Measurements from ENCODE around the gene UBE2QL1. TPM values are rescaled to one million over a fixed set of nuclear protein-coding genes. Genes with fewer than 3 reads are reported as not detected.
"Not testable (repeated sequence)": the region's sequence is repeated elsewhere in the genome, so short reads cannot be mapped to it uniquely, and the experiment has no call there.

Gene UBE2QL1
- total RNA-seq, 6 donors from 2014 or later, result 0.09 to 0.10 TPM; not detected in 4

DNA sequence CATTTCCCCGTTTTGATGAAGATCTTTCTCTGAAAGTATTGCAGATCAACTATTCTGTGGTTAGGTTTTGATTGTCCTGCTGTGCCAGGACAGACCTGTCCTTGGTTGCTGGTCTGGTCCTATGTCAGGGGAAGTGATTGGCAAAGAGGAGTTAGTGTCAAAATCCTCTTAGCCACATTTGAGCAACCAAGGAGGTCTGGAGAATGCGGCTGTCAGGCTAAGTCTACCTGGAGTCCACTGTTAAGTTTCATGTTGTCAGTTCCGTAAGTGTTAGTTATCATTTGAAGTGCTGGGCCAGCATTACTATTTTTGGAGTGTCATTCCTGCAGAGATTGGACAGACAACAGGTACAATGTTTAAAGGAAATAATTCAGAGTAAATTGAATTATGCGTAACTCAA, 62.3 kb downstream of the UBE2QL1 start:
- DNase-seq, result no peak
- Histone ChIP-seq H3K9me3 (no peaks in the 10 kb centered on the region), H3K27ac (no peak overlapping the region), H3K4me3 (no peak overlapping the region), H3K27me3 (no peaks in the 10 kb centered on the region), H3K4me1 (no peaks in the 10 kb centered on the region), H3K36me3 (no peaks in the 10 kb centered on the region)
- WGBS, 2 donors, result 91 to 92% methylated on average over 4 of the region's 4 CpGs
- ATAC-seq (ENCODE audit: low FRiP score in 2 of 2), result no peak
- TF ChIP-seq POLR2A (IDR thresholded peaks at IDR 0.05), result no peak

DNA sequence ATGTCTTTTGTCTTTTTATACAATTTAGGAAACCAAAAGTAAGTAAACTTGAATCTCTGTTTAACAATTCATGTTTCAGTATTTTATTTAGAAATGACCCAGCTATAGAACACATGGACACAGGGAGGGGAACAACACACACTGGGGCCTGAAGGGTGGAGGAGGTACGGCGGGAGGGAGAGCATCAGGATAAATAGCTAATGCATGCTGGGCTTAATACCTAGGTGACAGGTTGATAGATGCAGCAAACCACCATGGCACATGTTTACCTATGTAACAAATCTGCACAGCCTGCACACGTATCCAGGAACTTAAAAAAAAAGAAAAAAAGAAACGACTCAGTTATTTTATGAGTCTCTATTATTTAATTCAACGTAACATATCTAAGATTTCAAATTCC, 67.2 kb downstream of the UBE2QL1 start:
- WGBS, 2 donors, result 55 to 64% methylated on average over 5 of the region's 5 CpGs
- not testable (repeated sequence) for H3K27me3 ChIP-seq; H3K4me1 ChIP-seq; ATAC-seq (ENCODE audit: low FRiP score in 2 of 2); DNase-seq; H3K36me3 ChIP-seq; H3K9me3 ChIP-seq; H3K27ac ChIP-seq; H3K4me3 ChIP-seq

DNA sequence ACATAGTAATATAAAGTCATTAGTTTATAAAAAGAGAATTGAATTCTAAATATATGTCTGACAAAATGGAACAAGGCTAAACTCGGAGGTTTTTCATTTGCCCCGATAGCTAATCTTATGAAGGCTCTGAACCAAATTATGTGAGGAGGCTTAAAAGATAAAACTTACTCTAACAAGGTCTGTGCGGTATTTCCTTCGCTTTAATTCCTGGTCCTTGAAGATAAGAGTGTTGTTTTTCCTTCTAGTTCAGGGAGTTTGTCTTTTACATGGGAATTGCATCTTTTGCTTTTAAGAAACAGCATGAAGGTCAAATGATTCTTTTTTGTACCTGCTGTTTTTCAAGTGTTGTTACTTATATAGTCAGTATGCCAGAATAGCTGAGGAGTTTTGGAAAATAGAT, 68.2 kb downstream of the UBE2QL1 start:
- Histone ChIP-seq H3K36me3 (no peaks in the 10 kb centered on the region), H3K27ac (no peak overlapping the region), H3K4me1 (no peaks in the 10 kb centered on the region), H3K27me3 (no peaks in the 10 kb centered on the region), H3K4me3 (no peak overlapping the region), H3K9me3 (no peaks in the 10 kb centered on the region)
- no peak for TF ChIP-seq POLR2A (IDR thresholded peaks at IDR 0.05)
- TF ChIP-seq POLR2AphosphoS5 (IDR thresholded peaks at IDR 0.05), result no peak
- TF ChIP-seq EP300 (IDR thresholded peaks at IDR 0.05), result no peak
- TF ChIP-seq, protein P1, sequence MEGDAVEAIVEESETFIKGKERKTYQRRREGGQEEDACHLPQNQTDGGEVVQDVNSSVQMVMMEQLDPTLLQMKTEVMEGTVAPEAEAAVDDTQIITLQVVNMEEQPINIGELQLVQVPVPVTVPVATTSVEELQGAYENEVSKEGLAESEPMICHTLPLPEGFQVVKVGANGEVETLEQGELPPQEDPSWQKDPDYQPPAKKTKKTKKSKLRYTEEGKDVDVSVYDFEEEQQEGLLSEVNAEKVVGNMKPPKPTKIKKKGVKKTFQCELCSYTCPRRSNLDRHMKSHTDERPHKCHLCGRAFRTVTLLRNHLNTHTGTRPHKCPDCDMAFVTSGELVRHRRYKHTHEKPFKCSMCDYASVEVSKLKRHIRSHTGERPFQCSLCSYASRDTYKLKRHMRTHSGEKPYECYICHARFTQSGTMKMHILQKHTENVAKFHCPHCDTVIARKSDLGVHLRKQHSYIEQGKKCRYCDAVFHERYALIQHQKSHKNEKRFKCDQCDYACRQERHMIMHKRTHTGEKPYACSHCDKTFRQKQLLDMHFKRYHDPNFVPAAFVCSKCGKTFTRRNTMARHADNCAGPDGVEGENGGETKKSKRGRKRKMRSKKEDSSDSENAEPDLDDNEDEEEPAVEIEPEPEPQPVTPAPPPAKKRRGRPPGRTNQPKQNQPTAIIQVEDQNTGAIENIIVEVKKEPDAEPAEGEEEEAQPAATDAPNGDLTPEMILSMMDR (IDR thresholded peaks at IDR 0.05), result no peak
- ATAC-seq (ENCODE audit: low FRiP score in 2 of 2) (no peak), DNase-seq (no peak)
- 64 to 75% methylated on average over 4 of the region's 4 CpGs for WGBS, 2 donors

DNA sequence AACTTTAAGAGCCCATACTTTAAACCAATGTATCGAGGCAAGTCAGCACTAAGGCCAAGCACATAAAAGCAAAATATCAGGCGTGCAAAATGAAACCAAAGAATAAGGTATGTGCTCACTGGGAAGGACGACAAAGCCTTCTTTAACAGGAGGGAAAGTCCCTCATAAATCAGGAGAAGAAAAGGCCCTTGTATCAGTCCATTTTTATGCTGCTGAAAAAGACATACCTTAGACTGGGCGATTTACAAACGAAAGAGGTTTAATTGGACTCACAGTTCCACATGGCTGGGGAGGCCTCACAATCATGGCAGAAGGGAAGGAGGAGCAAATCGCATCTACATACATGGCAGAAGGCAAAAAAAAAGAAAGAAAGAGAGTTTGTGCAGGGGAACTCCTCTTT, 68.9 kb downstream of the UBE2QL1 start:
- Histone ChIP-seq H3K4me1 (no peaks in the 10 kb centered on the region), H3K9me3 (no peaks in the 10 kb centered on the region), H3K4me3 (no peak overlapping the region), H3K27me3 (no peaks in the 10 kb centered on the region), H3K36me3 (no peaks in the 10 kb centered on the region), H3K27ac (no peak overlapping the region)
- DNase-seq (no peak), ATAC-seq (ENCODE audit: low FRiP score in 2 of 2) (no peak)
- TF ChIP-seq POLR2AphosphoS5 (IDR thresholded peaks at IDR 0.05), result no peak
- TF ChIP-seq, protein P1 (IDR thresholded peaks at IDR 0.05), result no peak
- TF ChIP-seq EP300 (IDR thresholded peaks at IDR 0.05), result no peak
- no peak for TF ChIP-seq POLR2A (IDR thresholded peaks at IDR 0.05)
- WGBS, 2 donors, result 66 to 70% methylated on average over 6 of the region's 6 CpGs

DNA sequence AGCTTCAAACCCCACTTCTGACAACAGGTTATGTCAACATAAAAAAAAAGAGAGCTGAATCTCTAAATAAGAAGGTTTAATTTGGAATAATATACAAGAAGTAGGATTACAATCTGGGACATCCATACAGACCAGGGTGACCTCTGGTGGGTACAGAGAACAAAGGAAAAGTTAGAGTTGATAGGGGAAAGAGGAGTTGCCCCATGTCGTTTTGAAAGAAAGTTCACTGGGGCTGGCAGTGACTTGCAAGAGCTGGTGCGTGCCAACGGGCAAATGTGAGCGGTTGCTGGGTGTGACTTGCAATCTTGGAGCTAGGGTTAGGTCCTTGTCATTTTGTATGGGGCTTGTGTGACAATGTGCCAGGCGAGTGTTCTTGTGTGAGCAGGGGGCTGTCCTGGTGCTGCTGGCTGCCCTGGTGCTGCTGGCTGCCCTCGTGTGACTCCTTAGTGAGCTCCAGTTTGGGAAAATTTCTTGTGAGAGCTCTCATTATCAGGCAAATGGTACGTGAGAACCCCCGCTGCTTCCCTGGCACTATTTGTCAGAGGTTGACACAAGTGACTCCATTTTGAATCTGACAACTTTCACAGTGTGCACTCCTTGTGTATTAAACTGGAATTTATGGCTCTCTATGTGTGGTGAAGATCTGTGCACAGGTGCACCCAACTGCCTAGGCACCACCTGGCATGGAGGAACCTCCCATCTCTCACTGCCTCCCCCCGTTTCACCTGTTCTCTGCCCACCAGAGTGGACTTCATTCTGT, 69.8 kb downstream of the UBE2QL1 start:
- no peaks in the 10 kb centered on the region for H3K9me3 ChIP-seq
- no peaks in the 10 kb centered on the region for H3K36me3 ChIP-seq
- H3K4me3 ChIP-seq, result no peak overlapping the region
- H3K27me3 ChIP-seq, result no peaks in the 10 kb centered on the region
- TF ChIP-seq POLR2A (IDR thresholded peaks at IDR 0.05), result no peak
- no peak for TF ChIP-seq EP300 (IDR thresholded peaks at IDR 0.05)
- ATAC-seq (ENCODE audit: low FRiP score in 2 of 2) (no peak), DNase-seq (no peak)
- 72 to 75% methylated on average over 8 to 9 of the region's 9 CpGs for WGBS, 2 donors
- H3K4me1 ChIP-seq, result no peaks in the 10 kb centered on the region
- no peak overlapping the region for H3K27ac ChIP-seq

DNA sequence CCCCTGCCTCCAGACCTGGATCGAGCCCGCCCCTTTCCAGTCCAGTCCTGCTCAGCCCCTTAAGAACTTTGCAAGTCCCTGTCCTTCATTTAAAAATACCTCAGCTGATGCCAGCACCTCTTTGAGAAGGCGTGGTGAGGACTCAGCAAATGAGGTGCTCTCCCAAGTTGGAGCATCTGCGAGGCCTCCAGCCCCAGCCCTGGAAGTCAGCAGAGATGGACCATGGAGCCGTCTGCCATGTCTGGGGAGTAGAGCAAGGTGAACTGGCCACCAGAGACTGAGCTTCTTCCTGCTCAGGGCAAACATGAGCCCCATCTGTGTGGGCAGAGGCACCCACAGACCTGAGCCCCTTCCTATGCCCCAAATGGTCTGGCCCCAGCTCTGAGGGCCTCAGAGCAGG, 71.5 kb downstream of the UBE2QL1 start:
- ATAC-seq (ENCODE audit: low FRiP score in 2 of 2), result no peak

More for the DNA sequence above, 71.5 kb downstream of the UBE2QL1 start:
- Histone ChIP-seq H3K36me3 (no peaks in the 10 kb centered on the region), H3K27me3 (no peaks in the 10 kb centered on the region), H3K4me1 (no peaks in the 10 kb centered on the region), H3K9me3 (no peaks in the 10 kb centered on the region), H3K27ac (no peak overlapping the region), H3K4me3 (no peak overlapping the region)
- TF ChIP-seq POLR2AphosphoS5 (IDR thresholded peaks at IDR 0.05) (no peak), EP300 (IDR thresholded peaks at IDR 0.05) (no peak), POLR2A (IDR thresholded peaks at IDR 0.05) (no peak)
- TF ChIP-seq, protein P1 (IDR thresholded peaks at IDR 0.05), result no peak
- no peak for DNase-seq
- 77 to 100% methylated on average over 1 to 5 of the region's 5 CpGs for WGBS, 2 donors
